ENCODE measurements around the gene TOLLIP.

- TF ChIP-seq CTCF (IDR thresholded peaks at IDR 0.05) (no peak), POLR2A (IDR thresholded peaks at IDR 0.05) (no peak)
These were observed 43.4 kb upstream of the TOLLIP start for GRCh38 chr11:1352696-1353382.

Measured in right lobe of liver (tissue), 4 donors.